Epithelial cell of esophagus (primary cell): ENCODE measurements around the gene PDE6D.
"Not testable (repeated sequence)": the region's sequence is repeated elsewhere in the genome, so short reads cannot be mapped to it uniquely, and the experiment has no call there.

Source experiments
- DNase-seq: peaks from one replicate; pipeline ENCODE4 v3.0.0; 2010; ENCODE audit warnings: low read depth
- H3K4me3 ChIP-seq: 2 replicates; pipeline ENCODE4 v1.5.1; 2011; ENCODE audit warnings: mild to moderate bottlenecking, low read length, control low read depth
- TF ChIP-seq, protein P1 (sequence below): IDR thresholded peaks from 2 replicates; pipeline ENCODE4 v1.5.1; 2011; ENCODE audit warnings: low read depth, mild to moderate bottlenecking, low read length, control low read depth, inconsistent platforms; ENCODE audit not compliant: insufficient read depth; ENCODE audit errors: missing control alignments

Gene PDE6D

DNA sequence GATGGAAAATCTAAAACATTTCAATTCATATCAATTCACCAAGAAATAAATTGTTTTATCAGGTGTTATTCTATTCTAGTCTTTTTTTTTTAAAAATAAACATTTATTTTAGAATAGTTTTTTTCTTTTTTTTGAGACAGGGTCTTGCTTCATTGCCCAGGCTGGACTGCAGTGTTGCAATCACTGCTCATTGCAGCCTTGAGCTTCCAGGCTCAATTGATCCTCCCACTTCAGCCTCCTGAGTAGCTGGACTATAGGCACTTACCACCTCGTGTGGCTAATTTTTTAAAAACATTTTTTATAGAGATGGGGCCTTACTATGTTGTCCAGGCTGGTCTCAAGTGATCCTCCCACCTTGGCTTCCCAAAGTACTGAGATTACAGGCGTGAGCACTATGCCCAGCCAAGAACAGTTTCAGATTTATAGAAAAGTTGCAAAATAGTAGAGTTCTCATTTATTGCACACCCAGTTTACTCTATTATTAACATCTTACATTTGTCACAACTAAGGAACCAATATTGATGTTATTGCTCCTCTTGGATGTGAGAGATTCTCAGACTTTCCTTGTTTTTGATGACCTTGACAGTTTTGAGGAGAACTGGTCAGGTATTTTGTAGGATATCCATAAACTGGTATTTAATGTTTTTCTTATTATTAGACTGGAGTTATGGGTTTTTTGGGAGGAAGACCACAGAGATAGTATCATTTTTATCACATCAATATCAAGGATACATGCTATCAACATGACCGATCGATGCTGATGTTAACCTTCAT lies 29.9 kb downstream of the PDE6D start:
- DNase-seq = no peak
- TF ChIP-seq, protein P1, sequence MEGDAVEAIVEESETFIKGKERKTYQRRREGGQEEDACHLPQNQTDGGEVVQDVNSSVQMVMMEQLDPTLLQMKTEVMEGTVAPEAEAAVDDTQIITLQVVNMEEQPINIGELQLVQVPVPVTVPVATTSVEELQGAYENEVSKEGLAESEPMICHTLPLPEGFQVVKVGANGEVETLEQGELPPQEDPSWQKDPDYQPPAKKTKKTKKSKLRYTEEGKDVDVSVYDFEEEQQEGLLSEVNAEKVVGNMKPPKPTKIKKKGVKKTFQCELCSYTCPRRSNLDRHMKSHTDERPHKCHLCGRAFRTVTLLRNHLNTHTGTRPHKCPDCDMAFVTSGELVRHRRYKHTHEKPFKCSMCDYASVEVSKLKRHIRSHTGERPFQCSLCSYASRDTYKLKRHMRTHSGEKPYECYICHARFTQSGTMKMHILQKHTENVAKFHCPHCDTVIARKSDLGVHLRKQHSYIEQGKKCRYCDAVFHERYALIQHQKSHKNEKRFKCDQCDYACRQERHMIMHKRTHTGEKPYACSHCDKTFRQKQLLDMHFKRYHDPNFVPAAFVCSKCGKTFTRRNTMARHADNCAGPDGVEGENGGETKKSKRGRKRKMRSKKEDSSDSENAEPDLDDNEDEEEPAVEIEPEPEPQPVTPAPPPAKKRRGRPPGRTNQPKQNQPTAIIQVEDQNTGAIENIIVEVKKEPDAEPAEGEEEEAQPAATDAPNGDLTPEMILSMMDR = no peak
- H3K4me3 ChIP-seq = no peak overlapping the region

DNA sequence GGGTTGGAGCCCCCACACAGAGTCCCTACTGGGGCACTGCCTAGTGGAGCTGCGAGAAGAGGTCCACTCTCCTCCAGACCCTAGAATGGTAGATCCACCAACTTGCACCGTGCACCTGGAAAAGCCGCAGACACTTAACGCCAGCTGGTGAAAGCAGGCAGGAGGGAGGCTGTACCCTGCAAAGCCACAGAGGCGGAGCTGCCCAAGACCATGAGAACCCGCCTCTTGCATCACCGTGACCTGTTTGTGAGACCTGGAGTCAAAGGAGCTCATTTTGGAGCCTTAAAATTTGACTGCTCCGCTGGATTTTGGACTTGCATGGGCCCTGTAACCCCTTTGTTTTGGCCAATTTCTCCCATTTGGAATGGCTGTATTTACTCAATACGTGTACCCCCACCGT lies 32.1 kb downstream of the PDE6D start:
- DNase-seq, H3K4me3 ChIP-seq: not testable (repeated sequence)

DNA sequence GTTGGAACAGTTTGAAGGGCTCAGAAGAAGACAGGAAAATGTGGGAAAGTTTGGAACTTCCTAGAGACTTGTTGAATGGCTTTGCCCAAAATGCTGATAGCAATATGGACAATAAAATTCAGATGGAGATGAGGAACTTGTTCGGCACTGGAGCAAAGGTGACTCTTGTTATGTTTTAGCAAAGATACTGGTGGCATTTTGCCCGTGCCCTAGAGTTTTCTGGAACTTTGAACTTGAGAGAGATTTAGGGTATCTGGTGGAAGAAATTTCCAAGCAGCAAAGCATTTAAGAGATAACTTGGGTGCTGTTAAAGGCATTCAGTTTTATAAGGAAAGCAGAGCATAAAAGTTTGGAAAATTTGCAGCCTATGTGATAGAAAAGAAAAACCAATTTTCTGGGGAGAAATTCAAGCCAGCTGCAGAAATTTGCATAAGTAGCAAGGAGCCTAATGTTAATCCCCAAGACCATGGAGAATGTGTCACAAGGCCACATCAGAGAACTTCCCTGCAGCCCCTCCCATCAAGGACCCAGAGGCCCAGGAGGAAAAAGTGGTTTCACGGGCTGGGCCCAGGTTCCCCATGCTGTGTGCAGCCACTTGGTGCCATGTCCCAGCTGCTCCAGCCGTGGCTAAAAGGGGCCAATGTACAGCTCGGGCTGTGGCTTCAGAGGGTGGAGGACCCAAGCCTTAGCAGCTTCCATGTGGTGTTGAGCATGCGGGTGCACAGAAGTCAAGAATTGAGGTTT lies 32.8 kb downstream of the PDE6D start:
- DNase-seq, H3K4me3 ChIP-seq: not testable (repeated sequence)

DNA sequence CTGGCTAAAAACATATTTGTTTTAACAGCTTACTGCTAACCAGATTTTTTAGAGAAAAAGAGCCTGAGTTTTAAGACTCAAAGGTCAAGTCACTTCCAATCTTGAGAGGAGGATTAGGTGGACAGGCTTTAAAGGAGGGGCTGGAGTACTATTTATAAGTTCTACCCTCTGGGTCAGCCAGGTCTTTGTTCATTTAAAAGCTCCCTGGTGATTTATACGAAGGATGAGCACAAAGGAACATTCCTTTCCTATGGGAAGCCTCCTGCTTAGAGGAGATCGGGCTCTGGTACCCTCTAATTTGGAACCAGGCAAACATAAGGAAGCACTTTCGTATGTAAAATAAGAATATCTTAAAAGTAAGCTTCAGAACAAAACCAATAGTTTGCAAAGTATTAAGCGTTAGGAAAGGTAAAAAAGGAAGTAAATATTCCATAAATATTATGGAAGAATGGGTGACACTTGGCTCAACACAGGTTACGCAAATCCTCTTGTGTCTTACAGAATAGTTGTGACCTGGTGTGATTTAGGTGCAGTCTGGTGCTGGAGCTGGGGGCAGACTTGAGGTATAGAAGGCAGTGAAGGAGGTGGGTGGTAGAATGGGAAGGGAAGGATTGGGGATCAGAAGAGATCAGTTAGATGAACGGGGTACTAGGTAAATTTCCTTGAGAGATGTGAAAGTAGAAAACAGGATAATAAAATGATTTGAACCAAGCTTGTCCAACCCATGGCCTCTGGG lies 35.6 kb downstream of the PDE6D start:
- TF ChIP-seq, protein P1 = no peak
- no peak for DNase-seq
- H3K4me3 ChIP-seq = no peak overlapping the region

DNA sequence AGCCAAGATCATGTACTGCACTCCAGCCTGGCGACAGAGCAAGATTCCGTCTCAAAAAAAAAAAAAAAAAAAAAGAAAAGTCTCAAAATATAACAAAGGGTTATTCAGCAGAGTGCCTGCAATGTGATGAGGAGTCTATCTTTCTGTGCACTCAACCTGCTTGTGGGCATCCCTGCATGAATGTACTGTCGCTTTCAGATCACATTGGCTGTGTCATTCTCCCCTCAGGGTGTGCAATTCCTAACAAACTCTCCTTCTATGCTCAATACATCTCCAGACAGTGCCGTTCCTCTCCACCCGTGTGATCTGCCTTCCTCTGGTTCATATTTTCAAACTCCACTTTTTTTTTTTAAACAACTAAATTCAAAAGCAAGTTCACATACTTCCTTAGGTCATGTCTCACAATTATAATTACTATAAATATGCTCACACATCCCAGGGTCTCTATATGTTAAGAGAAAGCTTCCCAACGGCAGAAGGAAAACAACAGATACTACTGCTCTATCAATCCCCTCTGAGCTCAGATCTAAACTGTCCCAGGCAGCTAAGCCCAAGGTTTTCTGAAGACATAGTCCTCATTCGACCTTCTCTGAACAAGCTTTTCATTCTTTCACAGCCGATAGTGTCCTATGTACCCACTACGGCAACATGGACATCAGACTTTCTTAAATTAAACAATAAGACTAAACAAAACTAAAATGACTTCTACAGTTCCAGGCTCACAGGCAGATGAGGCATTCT lies 37.5 kb downstream of the PDE6D start:
- H3K4me3 ChIP-seq = no peak overlapping the region
- TF ChIP-seq, protein P1 = no peak
- DNase-seq = no peak

DNA sequence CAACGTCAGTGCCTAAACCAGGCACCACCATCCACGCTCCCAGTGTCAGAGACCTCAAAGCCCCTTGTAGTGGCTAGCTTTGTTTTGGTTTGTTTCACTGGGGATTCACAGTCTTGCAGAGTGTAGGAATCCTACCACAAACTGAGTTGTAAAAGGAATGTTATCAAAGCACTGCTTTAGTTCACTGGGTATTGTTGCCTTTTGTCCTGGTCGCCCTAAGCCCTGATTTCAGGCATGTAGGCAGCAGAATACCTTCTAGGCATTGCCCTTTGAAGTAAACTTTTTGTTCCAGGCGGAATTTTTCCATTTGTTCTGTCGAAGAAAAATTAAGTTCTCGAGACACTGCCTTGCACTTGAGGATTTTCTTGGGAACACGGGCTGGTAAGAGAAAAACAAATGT lies 43.3 kb downstream of the PDE6D start:
- H3K4me3 ChIP-seq = no peak overlapping the region
- TF ChIP-seq, protein P1 = no peak
- DNase-seq = no peak

DNA sequence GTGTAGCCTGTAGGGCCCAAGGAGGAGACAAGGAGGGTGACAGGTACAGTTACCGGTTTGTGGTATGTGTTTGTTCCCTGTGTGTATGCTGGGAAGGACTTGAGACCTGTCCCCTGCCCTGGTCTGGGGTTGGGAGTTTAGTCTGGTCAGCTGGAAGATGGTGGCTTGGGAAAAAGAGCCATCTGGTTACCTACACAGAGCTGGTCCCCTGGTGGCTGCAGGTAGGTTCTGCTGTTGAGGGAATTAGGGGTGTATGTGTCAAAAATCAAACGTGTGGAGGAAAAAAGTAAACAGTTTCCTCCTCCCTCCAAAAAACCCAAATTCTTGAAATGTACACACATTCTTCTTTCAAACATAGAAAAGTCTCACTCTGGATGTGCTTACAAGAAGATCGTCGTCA lies 48.5 kb downstream of the PDE6D start:
- H3K4me3 ChIP-seq = no peak overlapping the region
- no peak for DNase-seq
- TF ChIP-seq, protein P1 = no peak
